ENCODE measurements around the gene RAP1GAP2.

DNA sequence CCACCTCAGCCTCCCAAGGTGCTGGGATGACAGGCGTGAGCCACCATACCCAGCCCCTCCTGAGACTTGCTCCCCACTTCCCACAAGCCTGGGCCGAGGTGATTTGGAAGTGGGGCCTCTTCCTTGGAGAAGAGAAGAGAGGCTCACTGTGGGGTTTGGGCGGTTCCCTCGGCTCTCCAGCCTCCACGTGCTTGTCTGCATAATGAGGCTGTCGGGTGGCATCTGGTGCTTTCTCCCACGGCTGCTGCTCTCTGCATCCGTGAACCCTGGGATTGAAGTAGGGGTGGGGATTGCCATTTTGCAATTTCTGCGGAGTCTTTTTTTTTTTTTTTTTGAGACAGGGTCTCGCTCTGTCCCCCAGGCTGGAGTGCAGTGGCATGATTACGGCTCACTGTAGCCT, 101.4 kb downstream of the RAP1GAP2 start:
- TF ChIP-seq EP300 (IDR thresholded peaks at IDR 0.05), result no peak
- TF ChIP-seq, protein P1, sequence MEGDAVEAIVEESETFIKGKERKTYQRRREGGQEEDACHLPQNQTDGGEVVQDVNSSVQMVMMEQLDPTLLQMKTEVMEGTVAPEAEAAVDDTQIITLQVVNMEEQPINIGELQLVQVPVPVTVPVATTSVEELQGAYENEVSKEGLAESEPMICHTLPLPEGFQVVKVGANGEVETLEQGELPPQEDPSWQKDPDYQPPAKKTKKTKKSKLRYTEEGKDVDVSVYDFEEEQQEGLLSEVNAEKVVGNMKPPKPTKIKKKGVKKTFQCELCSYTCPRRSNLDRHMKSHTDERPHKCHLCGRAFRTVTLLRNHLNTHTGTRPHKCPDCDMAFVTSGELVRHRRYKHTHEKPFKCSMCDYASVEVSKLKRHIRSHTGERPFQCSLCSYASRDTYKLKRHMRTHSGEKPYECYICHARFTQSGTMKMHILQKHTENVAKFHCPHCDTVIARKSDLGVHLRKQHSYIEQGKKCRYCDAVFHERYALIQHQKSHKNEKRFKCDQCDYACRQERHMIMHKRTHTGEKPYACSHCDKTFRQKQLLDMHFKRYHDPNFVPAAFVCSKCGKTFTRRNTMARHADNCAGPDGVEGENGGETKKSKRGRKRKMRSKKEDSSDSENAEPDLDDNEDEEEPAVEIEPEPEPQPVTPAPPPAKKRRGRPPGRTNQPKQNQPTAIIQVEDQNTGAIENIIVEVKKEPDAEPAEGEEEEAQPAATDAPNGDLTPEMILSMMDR (IDR thresholded peaks at IDR 0.05), result no peak
